HG02943 (cell line): ENCODE data around the gene PRKG1.
"Not testable (repeated sequence)": the region's sequence is repeated elsewhere in the genome, so short reads cannot be mapped to it uniquely, and the experiment has no call there.

Experiments
- ATAC-seq: cut with Tn5 transposase; IDR thresholded peaks from one replicate; pipeline ENCODE4 v1.9.1; 2021; ENCODE audit warnings: mild to moderate bottlenecking, low read depth, moderate library complexity; ENCODE audit not compliant: unreplicated experiment

The PRKG1 gene

DNA sequence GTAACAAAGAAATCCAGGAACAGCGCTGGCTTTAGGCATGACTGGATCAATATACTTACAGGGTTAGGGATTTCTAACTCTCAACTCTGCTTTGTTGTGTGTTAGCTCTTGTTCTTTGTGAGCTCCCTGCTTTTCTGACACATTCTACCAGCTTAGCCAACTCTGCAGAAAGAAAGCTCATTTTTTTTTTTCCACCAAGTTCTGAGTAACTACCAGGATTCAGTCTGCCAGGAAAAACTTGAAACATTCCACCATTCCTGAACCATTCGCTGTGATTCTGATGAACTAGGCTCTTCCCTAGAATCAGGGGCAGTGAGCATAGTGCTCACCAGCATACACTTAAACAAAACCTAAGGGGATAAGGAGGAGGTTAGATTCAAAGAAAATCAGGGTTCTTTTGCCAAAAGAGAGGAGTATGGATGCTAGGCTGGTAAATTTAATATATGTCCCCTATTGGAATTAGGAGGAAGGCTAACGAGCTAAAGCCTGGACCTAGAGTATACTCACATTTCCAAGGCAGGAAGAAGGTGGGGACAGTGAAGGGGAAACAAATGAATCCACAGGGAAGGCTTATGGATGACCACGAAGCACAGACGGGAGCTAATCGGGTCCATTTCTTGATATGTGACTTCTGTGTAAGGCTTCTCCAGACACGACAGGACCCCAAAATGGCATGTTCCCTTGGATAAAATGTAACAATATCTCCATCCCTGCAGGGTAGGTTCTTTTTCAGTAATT, 183.4 kb downstream of the PRKG1 start:
- no peak for ATAC-seq

DNA sequence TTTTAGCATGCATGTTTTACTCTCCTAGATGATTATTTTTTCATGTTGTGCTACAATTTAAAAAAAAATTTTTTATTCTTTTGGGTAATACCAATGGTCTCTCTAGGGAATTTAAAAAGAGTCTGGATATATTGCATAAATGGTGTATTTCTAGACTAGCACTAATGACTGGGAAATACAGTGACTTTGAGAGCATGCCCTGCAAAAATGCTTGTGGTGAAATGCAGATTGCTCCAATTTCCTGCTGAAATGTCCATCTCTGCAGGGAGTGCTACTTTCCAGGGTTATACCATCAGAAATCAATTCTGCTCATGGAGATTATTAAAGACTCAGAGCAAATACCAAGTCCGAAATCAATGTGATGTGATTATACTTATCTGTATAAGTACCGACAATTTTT, 186.1 kb downstream of the PRKG1 start:
- no peak for ATAC-seq

- no peak for ATAC-seq
Observed at GRCh38 chr10:51266496-51266895, 192.2 kb downstream of the PRKG1 start.

DNA sequence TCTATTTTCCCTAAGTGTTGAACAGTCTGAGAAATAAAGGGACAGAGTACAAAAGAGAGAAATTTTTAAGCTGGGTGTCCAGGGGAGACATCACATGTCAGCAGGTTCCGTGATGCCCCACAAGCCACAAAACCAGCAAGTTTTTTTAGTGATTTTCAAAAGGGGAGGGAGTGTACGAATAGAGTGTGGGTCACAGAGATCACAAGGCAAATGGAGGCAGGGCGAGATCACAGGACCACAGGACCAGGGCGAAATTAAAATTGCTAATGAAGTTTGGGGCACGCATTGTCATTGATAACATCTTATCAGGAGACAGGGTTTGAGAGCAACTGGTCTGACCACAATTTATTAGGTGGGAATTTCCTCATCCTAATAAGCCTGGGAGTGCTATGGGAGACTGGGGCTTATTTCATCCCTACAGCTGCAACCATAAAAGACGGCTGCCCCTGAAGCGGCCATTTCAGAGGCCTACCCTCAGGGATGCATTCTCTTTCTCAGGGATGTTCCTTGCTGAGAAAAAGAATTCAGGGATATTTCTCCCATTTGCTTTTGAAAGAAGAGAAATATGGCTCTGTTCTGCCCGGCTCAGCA, 193.8 kb downstream of the PRKG1 start:
- not testable (repeated sequence) for ATAC-seq

DNA sequence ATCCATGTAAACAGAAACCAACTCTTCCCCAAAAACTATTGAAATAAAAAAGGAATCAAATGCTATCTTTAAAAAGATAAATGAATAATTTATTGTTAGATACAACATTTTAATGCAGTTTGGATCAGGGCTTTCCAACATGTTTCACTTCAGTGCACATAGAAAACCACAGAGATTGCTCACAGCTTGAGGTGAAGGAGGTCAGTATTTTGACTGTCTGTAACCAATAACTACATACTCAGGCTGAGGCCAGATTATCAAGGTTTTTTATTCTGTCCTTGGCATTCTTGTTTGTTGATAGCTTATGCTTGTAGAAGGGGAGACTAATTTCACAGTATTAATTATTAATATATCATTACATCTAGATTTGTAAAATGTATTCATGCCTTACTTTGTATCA, 195.5 kb downstream of the PRKG1 start:
- ATAC-seq, result no peak

- no peak for ATAC-seq
Observed at GRCh38 chr10:51270936-51271530, 196.7 kb downstream of the PRKG1 start.

- not testable (repeated sequence) for ATAC-seq
Observed at GRCh38 chr10:51272099-51272498, 197.8 kb downstream of the PRKG1 start.

- ATAC-seq, result no peak
Observed at GRCh38 chr10:51272555-51272954, 198.3 kb downstream of the PRKG1 start.

- ATAC-seq, result no peak
Observed at GRCh38 chr10:51273574-51273973, 199.3 kb downstream of the PRKG1 start.

DNA sequence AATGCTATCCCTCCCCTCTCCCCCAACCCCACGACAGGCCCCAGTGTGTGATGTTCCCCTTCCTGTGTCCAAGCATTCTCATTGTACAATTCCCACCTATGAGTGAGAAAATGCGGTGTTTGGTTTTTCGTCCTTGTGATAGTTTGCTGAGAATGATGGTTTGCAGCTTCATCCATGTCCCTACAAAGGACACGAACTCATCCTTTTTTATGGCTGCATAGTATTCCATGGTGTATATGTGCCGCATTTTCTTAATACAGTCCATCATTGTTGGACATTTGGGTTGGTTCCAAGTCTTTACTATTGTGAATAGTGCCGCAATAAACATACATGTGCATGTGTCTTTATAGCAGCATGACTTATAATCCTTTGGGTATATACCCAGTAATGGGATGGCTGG, 201.8 kb downstream of the PRKG1 start:
- ATAC-seq, result not testable (repeated sequence)

DNA sequence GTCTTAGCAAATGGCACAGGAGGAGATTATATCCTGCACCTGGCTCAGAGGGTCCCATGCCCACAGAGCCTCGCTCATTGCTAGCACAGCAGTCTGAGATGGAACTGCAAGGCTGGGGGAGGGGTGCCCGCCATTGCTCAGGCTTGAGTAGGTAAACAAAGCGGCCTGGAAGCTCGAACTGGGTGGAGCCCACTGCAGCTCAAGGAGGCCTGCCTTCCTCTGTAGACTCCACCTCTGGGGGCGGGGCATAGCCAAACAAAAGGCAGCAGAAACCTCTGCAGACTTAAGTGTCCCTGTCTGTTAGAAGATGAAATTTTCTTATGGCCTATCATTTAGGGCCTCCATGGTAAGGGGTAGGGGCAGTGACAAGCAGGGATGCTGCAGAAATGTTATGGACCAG, 207.1 kb downstream of the PRKG1 start:
- not testable (repeated sequence) for ATAC-seq

GRCh38 chr10:51285601-51286000, 211.3 kb downstream of the PRKG1 start:
- ATAC-seq, result no peak

- no peak for ATAC-seq
Observed at GRCh38 chr10:51288511-51288910, 214.2 kb downstream of the PRKG1 start.

- no peak for ATAC-seq
Observed at GRCh38 chr10:51289519-51289918, 215.2 kb downstream of the PRKG1 start.

DNA sequence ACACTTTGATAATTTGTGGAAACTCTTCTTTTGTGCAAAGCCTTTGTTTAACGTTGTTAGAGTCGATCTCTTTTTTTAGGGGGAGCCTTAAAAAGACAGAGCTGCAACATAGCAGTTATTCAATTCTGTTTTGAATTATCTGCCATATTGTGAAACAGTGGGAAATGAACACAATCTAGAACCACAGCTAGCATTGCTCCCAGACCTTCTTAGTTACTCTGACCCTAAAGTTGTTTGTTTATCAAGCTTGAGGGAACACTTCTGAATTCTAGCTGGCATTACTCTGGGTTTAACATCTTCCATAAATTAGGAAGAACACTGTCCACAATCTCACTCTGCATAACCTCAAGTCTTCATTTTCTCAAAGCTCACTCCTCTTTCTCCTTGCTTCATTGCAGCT, 217.7 kb downstream of the PRKG1 start:
- ATAC-seq, result no peak

DNA sequence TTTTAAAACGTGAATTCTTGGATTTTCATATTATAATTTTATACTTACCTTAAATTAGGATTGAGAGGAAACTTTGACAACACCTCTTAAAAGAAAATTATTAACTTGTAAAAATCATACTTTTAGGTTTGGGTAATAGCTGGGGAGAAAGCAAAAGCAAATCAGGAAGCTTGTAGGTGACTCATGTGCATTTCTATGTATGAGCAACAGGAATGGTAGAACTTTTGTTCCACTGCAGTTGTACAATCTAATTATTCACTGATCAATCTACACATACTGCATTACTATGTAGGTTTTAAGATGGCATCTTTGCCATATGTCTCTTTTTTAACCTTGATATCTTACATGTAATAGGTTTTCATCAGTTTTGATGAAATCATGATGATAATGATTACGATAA, 223.2 kb downstream of the PRKG1 start:
- no peak for ATAC-seq

GRCh38 chr10:51300617-51301304, 226.5 kb downstream of the PRKG1 start:
- ATAC-seq, result no peak

GRCh38 chr10:51301644-51302043, 227.4 kb downstream of the PRKG1 start:
- no peak for ATAC-seq

GRCh38 chr10:51302316-51302715, 228.0 kb downstream of the PRKG1 start:
- no peak for ATAC-seq

DNA sequence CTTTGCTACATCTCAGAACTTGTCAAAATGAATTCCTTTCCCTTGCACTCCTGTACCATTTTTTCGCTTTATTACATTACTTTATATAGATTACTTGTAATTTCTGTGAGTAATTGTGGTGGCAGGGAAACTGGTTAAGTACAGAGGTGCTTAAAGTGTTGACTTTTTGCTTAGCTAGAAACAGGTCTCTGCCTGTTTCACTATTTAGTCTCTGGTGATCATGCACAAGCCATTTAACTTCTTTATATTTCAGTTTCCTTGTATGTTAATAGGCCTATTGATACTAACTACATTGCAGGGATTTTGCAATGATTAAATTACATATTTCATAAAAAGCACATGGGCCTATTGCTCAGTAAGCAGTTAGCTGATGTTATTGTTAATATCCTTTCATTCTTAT, 233.8 kb downstream of the PRKG1 start:
- no peak for ATAC-seq

GRCh38 chr10:51311228-51311627, 236.9 kb downstream of the PRKG1 start:
- ATAC-seq, result no peak
